ENCODE measurements around the gene TPCN2.
A peak's percentile ranks its signal among the peaks of the same experiment; 100 is the strongest.

TPCN2 gene

GRCh38 chr11:69155302-69156234 is 106.8 kb downstream of the TPCN2 start, which contains the start of gene SMIM38:
SMIM38 (plus strand) TSS chr11:69155935; CDS start chr11:69157847, 1,912 bp downstream.
- DNase-seq, result no peak

- no peak for DNase-seq
Observed at GRCh38 chr11:69156235-69156639, 107.5 kb downstream of the TPCN2 start.

GRCh38 chr11:69156673-69157155 is 108.0 kb downstream of the TPCN2 start:
- DNase-seq, result no peak

- DNase-seq, result no peak
Observed at GRCh38 chr11:69157156-69157821, 108.6 kb downstream of the TPCN2 start.

- DNase-seq, result no peak
Observed at GRCh38 chr11:69157822-69158231, 109.1 kb downstream of the TPCN2 start.

- DNase-seq, result no peak
Observed at GRCh38 chr11:69158301-69159149, 109.8 kb downstream of the TPCN2 start.

- no peak for DNase-seq
Observed at GRCh38 chr11:69159150-69159852, 110.6 kb downstream of the TPCN2 start.

- DNase-seq, result no peak
Observed at GRCh38 chr11:69160296-69161116, 111.8 kb downstream of the TPCN2 start.

GRCh38 chr11:69161117-69161407 is 112.3 kb downstream of the TPCN2 start:
- no peak for DNase-seq

GRCh38 chr11:69162505-69162904 is 113.8 kb downstream of the TPCN2 start:
- DNase-seq, result no peak

GRCh38 chr11:69163842-69164241 is 115.1 kb downstream of the TPCN2 start:
- DNase-seq, result no peak

- DNase-seq, result no peak
Observed at GRCh38 chr11:69164824-69165223, 116.1 kb downstream of the TPCN2 start.

- DNase-seq, result no peak
Observed at GRCh38 chr11:69165775-69166174, 117.0 kb downstream of the TPCN2 start.

GRCh38 chr11:69166218-69167115 is 117.7 kb downstream of the TPCN2 start:
- DNase-seq, result peak; percentile 36

- no peak for DNase-seq
Observed at GRCh38 chr11:69167130-69167915, 118.6 kb downstream of the TPCN2 start.

GRCh38 chr11:69167916-69168691 is 119.4 kb downstream of the TPCN2 start:
- DNase-seq, result no peak

- DNase-seq, result no peak
Observed at GRCh38 chr11:69169479-69169878, 120.7 kb downstream of the TPCN2 start.

- no peak for DNase-seq
Observed at GRCh38 chr11:69170704-69171103, 122.0 kb downstream of the TPCN2 start.

All from SIG-M5 (cell line).